GM10266 (cell line): ENCODE results near the gene KLHL2.
"Not testable (repeated sequence)": the region's sequence is repeated elsewhere in the genome, so short reads cannot be mapped to it uniquely, and the experiment has no call there.

Source experiments
- DNase-seq: peaks from one replicate; pipeline ENCODE4 v3.0.0; 2012; ENCODE audit errors: extremely low spot score
- TF ChIP-seq, protein P1 (sequence below): IDR thresholded peaks from 2 replicates; pipeline ENCODE4 v1.5.1; 2012; ENCODE audit warnings: mild to moderate bottlenecking, low read depth; ENCODE audit not compliant: control insufficient read depth, insufficient read depth; ENCODE audit errors: missing control alignments

Gene KLHL2

DNA sequence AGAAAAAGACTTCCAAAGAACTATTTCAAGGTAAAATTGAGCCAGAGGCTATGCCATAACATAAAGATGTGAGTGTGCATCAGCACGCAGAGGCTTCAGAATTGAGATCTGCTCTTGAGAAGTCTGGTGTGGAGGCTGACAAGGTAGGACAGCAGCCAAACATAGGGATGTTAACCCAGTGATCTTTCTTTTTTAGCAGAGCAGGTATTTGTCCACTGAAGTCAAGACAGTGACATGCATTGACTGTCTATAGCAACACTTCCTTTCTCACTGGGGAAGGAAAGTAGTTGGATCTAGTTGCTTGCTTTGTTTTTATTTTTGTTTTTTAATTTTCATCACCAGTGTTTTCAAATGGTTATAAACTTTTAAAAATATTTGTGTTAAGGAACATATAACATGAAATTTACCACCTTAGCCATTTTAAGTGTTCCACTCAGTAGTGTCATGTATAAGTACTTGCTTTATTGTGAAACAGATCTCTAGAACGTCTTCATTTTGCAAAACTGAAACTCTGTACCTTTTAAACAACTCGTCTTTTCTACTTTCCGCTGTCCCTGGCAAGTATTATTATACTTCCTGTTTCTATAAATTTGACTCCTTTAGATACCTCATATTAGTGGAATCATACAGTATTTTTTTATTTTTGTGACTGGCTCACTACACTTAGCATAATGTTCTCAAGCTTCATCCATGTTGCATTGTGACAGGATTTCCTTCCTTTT is 79.4 kb downstream of the KLHL2 start:
- not testable (repeated sequence) for DNase-seq

DNA sequence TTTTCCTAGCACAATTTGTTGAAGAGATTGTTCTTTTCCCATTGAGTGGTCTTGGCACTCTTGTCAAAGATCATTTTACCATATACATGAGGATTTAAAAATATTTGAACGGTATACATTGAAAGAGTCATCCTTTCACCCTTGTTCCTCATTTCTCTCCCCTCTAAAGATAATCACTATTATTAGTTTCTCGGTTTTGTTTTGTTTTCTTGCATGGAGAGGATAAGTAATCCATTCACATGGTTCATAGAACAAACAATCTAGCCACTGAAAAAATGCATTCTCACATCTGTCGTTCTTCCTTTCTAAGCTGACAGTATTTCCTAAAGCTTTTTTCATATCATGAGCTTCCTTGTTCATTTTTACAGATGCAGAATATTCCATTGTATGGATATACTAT is 80.9 kb downstream of the KLHL2 start:
- TF ChIP-seq, protein P1, sequence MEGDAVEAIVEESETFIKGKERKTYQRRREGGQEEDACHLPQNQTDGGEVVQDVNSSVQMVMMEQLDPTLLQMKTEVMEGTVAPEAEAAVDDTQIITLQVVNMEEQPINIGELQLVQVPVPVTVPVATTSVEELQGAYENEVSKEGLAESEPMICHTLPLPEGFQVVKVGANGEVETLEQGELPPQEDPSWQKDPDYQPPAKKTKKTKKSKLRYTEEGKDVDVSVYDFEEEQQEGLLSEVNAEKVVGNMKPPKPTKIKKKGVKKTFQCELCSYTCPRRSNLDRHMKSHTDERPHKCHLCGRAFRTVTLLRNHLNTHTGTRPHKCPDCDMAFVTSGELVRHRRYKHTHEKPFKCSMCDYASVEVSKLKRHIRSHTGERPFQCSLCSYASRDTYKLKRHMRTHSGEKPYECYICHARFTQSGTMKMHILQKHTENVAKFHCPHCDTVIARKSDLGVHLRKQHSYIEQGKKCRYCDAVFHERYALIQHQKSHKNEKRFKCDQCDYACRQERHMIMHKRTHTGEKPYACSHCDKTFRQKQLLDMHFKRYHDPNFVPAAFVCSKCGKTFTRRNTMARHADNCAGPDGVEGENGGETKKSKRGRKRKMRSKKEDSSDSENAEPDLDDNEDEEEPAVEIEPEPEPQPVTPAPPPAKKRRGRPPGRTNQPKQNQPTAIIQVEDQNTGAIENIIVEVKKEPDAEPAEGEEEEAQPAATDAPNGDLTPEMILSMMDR, result no peak
- DNase-seq, result peak; percentile 14

DNA sequence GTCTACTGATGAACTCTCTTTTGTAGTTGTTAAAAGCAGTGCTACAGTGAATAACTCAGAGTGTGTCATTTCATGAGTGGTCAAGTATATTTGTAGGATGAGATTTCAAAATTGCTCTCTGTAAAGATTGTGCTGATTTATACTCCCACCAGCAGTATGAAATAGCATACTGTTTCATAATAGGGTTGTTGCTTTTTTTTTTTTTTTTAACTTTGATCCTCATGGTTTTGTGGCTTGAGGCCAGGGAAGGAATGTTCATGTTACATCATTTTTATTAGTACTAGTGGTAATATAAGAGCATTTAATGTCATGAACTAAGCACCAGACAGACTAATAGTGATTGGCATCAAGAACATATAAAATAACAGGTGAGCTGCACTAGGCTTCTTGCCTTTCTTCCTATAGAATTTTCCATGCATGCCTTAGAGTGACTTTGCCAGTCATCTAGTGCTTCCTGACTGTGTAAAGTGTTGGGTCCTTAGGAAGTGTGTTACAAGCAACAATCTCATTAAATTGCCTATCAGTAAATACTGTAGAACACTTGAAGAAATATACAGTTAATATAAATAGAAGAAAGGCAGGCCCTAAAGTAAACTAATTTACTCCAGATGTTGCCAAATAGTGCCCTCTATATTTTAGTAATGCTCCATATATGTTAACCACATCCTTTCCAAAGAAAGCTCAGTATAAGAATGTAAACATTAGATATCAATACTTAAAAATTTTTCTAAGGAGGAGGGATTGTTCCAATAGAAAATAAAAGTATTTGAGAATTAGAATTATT is 81.5 kb downstream of the KLHL2 start:
- no peak for DNase-seq
- TF ChIP-seq, protein P1, result no peak

DNA sequence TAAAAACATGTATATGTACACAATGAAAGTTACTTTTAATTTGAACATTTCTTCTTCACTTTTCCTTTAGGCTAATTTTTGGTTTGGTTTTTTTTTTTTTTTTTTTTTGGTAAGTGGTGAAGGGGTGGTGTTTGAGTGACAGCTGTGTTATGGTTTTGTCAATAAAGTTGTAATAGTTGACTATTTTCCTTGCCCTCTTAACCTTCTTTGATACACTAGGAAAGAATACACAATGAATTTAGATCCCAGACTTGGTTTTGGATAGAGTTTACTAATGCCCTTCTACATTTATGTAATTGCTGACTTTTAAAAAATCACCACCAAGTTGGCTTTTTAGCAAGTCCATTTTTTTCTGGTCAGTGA is 82.0 kb downstream of the KLHL2 start:
- TF ChIP-seq, protein P1, result no peak
- no peak for DNase-seq

DNA sequence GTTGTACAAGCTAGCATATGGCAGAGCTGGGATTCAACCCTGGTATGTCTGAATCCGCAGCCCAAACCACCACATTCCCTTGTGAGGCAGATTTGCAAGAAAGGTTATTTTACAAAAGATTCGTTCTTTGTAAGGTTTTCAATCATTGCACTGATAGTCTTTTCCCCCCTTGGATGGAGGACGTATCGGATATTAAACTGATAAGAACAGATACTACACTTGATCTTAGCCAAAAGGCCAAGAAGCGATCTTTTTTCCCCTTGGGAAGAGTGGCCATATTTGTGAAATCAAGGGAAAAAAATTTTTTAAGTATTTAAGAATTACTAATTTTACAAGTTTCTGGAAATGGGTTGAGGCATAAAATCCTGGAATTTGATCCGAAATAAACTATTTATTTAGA is 85.7 kb downstream of the KLHL2 start:
- no peak for DNase-seq
- TF ChIP-seq, protein P1, result no peak

DNA sequence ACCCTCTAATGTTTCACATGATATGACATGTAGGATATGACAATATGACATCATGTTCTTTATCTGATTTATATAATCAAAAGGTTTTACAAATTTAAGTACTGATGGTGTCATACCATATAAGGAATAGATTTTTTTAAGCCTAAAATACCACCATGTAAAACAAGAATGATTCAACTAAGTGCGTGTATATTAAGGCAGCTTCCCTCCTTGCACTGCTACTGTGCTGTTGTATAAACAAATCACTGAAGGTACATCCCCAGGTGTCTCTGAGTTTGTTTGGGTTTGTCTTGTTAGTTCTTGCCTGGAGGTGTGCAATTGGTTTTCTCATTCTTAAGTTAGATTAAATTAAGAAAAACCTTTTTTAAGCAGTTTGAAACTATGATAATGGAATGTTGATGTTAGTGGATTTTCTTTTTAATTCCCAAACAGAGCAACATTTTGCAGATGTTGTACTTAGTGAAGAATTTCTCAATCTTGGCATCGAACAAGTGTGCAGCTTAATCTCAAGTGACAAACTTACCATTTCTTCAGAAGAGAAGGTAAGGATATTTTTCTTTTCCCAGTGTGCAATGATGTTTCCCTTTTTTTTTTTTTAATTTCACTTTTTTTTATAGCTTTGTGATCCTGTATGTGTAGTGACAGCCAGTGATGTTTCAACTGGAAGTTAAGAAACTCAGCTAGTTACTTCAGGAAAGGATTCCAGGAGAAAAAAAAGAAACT is 86.7 kb downstream of the KLHL2 start:
- no peak for DNase-seq
- TF ChIP-seq, protein P1, result no peak

DNA sequence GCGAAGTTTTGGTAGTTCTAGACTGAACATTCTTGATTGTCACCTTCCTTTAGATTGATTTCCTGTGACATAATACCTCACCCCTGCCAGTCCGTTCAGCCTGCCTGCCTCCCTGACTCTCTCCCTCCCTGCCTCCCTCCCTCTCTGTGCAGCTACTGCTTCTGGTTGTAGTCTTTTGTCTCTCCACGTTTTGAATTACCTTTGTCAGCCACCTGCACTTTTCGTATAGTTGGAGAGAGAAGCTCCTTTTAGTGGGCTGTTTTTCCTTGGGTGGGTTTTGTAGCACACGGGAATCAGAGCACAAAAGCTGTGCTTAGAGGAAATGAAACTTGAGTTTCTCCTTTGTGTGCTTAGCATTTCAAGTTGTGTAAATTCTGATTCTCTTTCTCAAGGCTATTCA is 87.5 kb downstream of the KLHL2 start:
- DNase-seq, result peak; percentile 18
- TF ChIP-seq, protein P1, result no peak
